ENCODE results near the gene XRCC5. TPM values are rescaled to one million over a fixed set of nuclear protein-coding genes. Genes with fewer than 3 reads are reported as not detected.
A peak's percentile ranks its signal among the peaks of the same experiment; 100 is the strongest.
"Not testable (repeated sequence)": the region's sequence is repeated elsewhere in the genome, so short reads cannot be mapped to it uniquely, and the experiment has no call there.

The XRCC5 gene
- total RNA-seq, 1 experiment from 2014 or later = 425 TPM

GRCh38 chr2:216117561-216118340 lies 8.6 kb downstream of the XRCC5 start:
- DNase-seq (ENCODE audit: low read depth) = no peak

GRCh38 chr2:216118474-216118873 lies 9.3 kb downstream of the XRCC5 start:
- DNase-seq (ENCODE audit: low read depth) = no peak

- DNase-seq (ENCODE audit: low read depth) = no peak
These were observed 10.0 kb downstream of the XRCC5 start for GRCh38 chr2:216119146-216119545.

GRCh38 chr2:216119986-216120385 lies 10.8 kb downstream of the XRCC5 start:
- DNase-seq (ENCODE audit: low read depth) = no peak

GRCh38 chr2:216121255-216121654 lies 12.1 kb downstream of the XRCC5 start:
- no peak for DNase-seq (ENCODE audit: low read depth)

- no peak for DNase-seq (ENCODE audit: low read depth)
These were observed 17.8 kb downstream of the XRCC5 start for GRCh38 chr2:216126943-216127342.

GRCh38 chr2:216130346-216130971 lies 21.3 kb downstream of the XRCC5 start:
- DNase-seq (ENCODE audit: low read depth) = no peak

GRCh38 chr2:216131175-216131926 lies 22.2 kb downstream of the XRCC5 start:
- no peak for DNase-seq (ENCODE audit: low read depth)

- DNase-seq (ENCODE audit: low read depth) = no peak
These were observed 23.4 kb downstream of the XRCC5 start for GRCh38 chr2:216132585-216132984.

GRCh38 chr2:216133397-216133796 lies 24.2 kb downstream of the XRCC5 start:
- no peak for DNase-seq (ENCODE audit: low read depth)

- DNase-seq (ENCODE audit: low read depth) = no peak
These were observed 25.9 kb downstream of the XRCC5 start for GRCh38 chr2:216134958-216135541.

- DNase-seq (ENCODE audit: low read depth) = peak; percentile 7
These were observed 30.7 kb downstream of the XRCC5 start for GRCh38 chr2:216139884-216140283.

GRCh38 chr2:216141516-216141915 lies 32.4 kb downstream of the XRCC5 start:
- DNase-seq (ENCODE audit: low read depth) = not testable (repeated sequence)

- no peak for DNase-seq (ENCODE audit: low read depth)
These were observed 33.4 kb downstream of the XRCC5 start for GRCh38 chr2:216142540-216142939.

- DNase-seq (ENCODE audit: low read depth) = no peak
These were observed 35.2 kb downstream of the XRCC5 start for GRCh38 chr2:216144372-216144771.

- DNase-seq (ENCODE audit: low read depth) = no peak
These were observed 35.7 kb downstream of the XRCC5 start for GRCh38 chr2:216144857-216145256.

- DNase-seq (ENCODE audit: low read depth) = no peak
These were observed 37.4 kb downstream of the XRCC5 start for GRCh38 chr2:216146573-216146972.

- no peak for DNase-seq (ENCODE audit: low read depth)
These were observed 38.3 kb downstream of the XRCC5 start for GRCh38 chr2:216147172-216148131.

GRCh38 chr2:216148983-216149382 lies 39.8 kb downstream of the XRCC5 start:
- DNase-seq (ENCODE audit: low read depth) = no peak

GRCh38 chr2:216149741-216150140 lies 40.6 kb downstream of the XRCC5 start:
- DNase-seq (ENCODE audit: low read depth) = no peak
